ENCODE data around the gene DPH7.
"Not testable (repeated sequence)": the region's sequence is repeated elsewhere in the genome, so short reads cannot be mapped to it uniquely, and the experiment has no call there.

The DPH7 gene

GRCh38 chr9:137578518-137579258 lies at the start of gene DPH7:
TSS of gene DPH7 (minus strand) at chr9:137578925. CDS start at chr9:137578777, 148 bp downstream.
- DNase-seq: peak; percentile 52 to 94

GRCh38 chr9:137627406-137627805 lies 48.7 kb upstream of the DPH7 start:
- not testable (repeated sequence) for DNase-seq

- no peak for DNase-seq
These were observed 47.7 kb upstream of the DPH7 start for GRCh38 chr9:137626464-137626863.

GRCh38 chr9:137622211-137622610 lies 43.5 kb upstream of the DPH7 start:
- not testable (repeated sequence) for DNase-seq

GRCh38 chr9:137621131-137621757 lies 42.5 kb upstream of the DPH7 start:
- peak in 1 of 2 experiments; percentile 9 for DNase-seq

- no peak for DNase-seq
These were observed 41.9 kb upstream of the DPH7 start for GRCh38 chr9:137620581-137620980.

- DNase-seq: no peak
These were observed 41.3 kb upstream of the DPH7 start for GRCh38 chr9:137620048-137620405.

GRCh38 chr9:137619240-137620047 lies 40.7 kb upstream of the DPH7 start:
- peak in 1 of 2 experiments; percentile 47 for DNase-seq

GRCh38 chr9:137618105-137619067 lies 39.7 kb upstream of the DPH7 start, which contains the start of gene EHMT1:
TSS of gene EHMT1 (plus strand) at chr9:137619005. CDS start at chr9:137619029, 24 bp downstream.
- peak; percentile 10 to 79 for DNase-seq

GRCh38 chr9:137615387-137615871 lies 36.7 kb upstream of the DPH7 start:
- DNase-seq: no peak

GRCh38 chr9:137614631-137615386 lies 36.1 kb upstream of the DPH7 start:
- no peak for DNase-seq

- no peak for DNase-seq
These were observed 35.2 kb upstream of the DPH7 start for GRCh38 chr9:137613738-137614523.

GRCh38 chr9:137613259-137613658 lies 34.5 kb upstream of the DPH7 start:
- DNase-seq: no peak

- no peak for DNase-seq
These were observed 34.0 kb upstream of the DPH7 start for GRCh38 chr9:137612741-137613142.

GRCh38 chr9:137611623-137612609 lies 33.2 kb upstream of the DPH7 start:
- peak in 1 of 2 experiments; percentile 22 for DNase-seq

- no peak for DNase-seq
These were observed 32.2 kb upstream of the DPH7 start for GRCh38 chr9:137610944-137611343.

- DNase-seq: peak in 1 of 2 experiments; percentile 40
These were observed 28.6 kb upstream of the DPH7 start for GRCh38 chr9:137607141-137607857.

- peak in 1 of 2 experiments; percentile 37 for DNase-seq
These were observed 28.0 kb upstream of the DPH7 start for GRCh38 chr9:137606734-137607138.
